HepG2 (cell line): Measurements from ENCODE around the gene ID3. TPM values are rescaled to one million over a fixed set of nuclear protein-coding genes. Genes with fewer than 3 reads are reported as not detected.

Experiments
- ATAC-seq: fragments of 200-7000 bp; cut with Tn5 transposase; 3 replicates; pipeline ENCODE4 v1.9.1; 2020; ENCODE audit warnings: mild to moderate bottlenecking, moderate library complexity
- Bru-seq: library from RNA; stranded (reverse); fragments of 400-500 nt; gene quantifications from one replicate; lab custom pipeline; 2021; lab: Mats Ljungman, UMichigan
- BruChase-seq, 2 experiments: library from RNA; stranded (reverse); fragments of 400-500 nt; gene quantifications; one replicate each; lab custom pipeline; 2021; lab: Mats Ljungman, UMichigan
- BruUV-seq: library from RNA; stranded (reverse); fragments of 400-500 nt; replicated peaks from 2 replicates; lab custom pipeline; 2021; lab: Mats Ljungman, UMichigan
- CTCF ChIA-PET: fragments of 300-600 bp; formaldehyde crosslinking; extraction: SDS; loops from one replicate; lab custom pipeline; 2021; ENCODE audit warnings: low total read pairs, inconsistent platforms, low intra/inter-chr PET ratio; lab: Yijun Ruan, JAX
- POLR2A ChIA-PET: fragments of 350-600 bp; sonication (Branson Sonifier 250); formaldehyde crosslinking; loops from one replicate; lab custom pipeline; 2020; ENCODE audit warnings: antibody characterized with exemption, inconsistent platforms; lab: Yijun Ruan, JAX
- DNase-seq: peaks from one replicate; pipeline ENCODE4 v3.0.0-alpha.2; 2015; ENCODE audit warnings: low spot score
- FAIRE-seq: peaks from 3 replicates; lab custom pipeline; 2011; peaks lifted over from hg19 to GRCh38; lab: Jason Lieb, UNC
- H2AFZ ChIP-seq: one replicate; pipeline ENCODE4 v1.6.1; 2011; ENCODE audit warnings: low read length, inconsistent platforms
- H3K27ac ChIP-seq: fragments of 300-600 bp; 3 replicates; pipeline ENCODE4 v1.8.0; 2011; ENCODE audit warnings: mixed run types, mild to moderate bottlenecking, mixed read lengths, low read length, inconsistent platforms; ENCODE audit not compliant: insufficient read depth; ENCODE audit errors: extremely low read length
- H3K27me3 ChIP-seq, 2 experiments: fragments of 200-600 bp in 1 of 2; 2 replicates in 1 of 2; 3 replicates in 1 of 2; pipeline versions ENCODE4 v1.6.0 to v1.8.0; 2011; ENCODE audit warnings: low read length in 2 of 2, mild to moderate bottlenecking in 2 of 2, moderate library complexity in 2 of 2, inconsistent platforms in 1 of 2; ENCODE audit not compliant: insufficient read depth in 2 of 2, control insufficient read depth in 1 of 2
- H3K36me3 ChIP-seq, 2 experiments: fragments of 200-600 bp in 1 of 2; replicated peaks in 1 of 2; 2 replicates in 1 of 2; 3 replicates in 1 of 2; pipeline versions ENCODE4 v1.5.1 to v1.8.0; 2011; ENCODE audit warnings: low read length in 2 of 2, inconsistent platforms in 1 of 2; ENCODE audit not compliant: insufficient read depth in 2 of 2, control insufficient read depth in 1 of 2
- H3K4me1 ChIP-seq: 2 replicates; pipeline ENCODE4 v1.5.1; 2012; ENCODE audit warnings: low read length, inconsistent platforms; ENCODE audit not compliant: insufficient read depth
- H3K4me2 ChIP-seq: 2 replicates; pipeline ENCODE4 v1.6.0; 2011; ENCODE audit warnings: low read depth, low read length, inconsistent platforms
- H3K4me3 ChIP-seq, 3 experiments: fragments of 200-600 bp in 1 of 3; sonication (generic), shearing (Covaris generic) in 1 of 3; replicated peaks in 1 of 3; 2 replicates each; pipeline ENCODE4 v1.5.1; 2011 to 2016; ENCODE audit warnings: low read length in 3 of 3, inconsistent platforms in 2 of 3, low read depth in 2 of 3, mild to moderate bottlenecking in 2 of 3, control low read depth in 1 of 3, mixed read lengths in 1 of 3; ENCODE audit not compliant: insufficient read depth in 1 of 3
- H3K79me2 ChIP-seq: one replicate; pipeline ENCODE4 v1.6.1; 2011; ENCODE audit warnings: low read length, inconsistent platforms; ENCODE audit not compliant: insufficient read depth
- H3K9ac ChIP-seq: 2 replicates; pipeline ENCODE4 v1.6.0; 2011; ENCODE audit warnings: mild to moderate bottlenecking, low read depth, low read length, inconsistent platforms; ENCODE audit not compliant: insufficient read depth
- H3K9me3 ChIP-seq: 2 replicates; pipeline ENCODE4 v1.5.1; 2012; ENCODE audit warnings: mild to moderate bottlenecking, low read length
- H4K20me1 ChIP-seq: 2 replicates; pipeline ENCODE4 v1.6.0; 2011; ENCODE audit warnings: inconsistent platforms, mild to moderate bottlenecking, low read length, moderate library complexity; ENCODE audit not compliant: insufficient read depth
- MAFK ChIP-seq, 2 experiments: IDR thresholded peaks in 1 of 2; conservative IDR thresholded peaks in 1 of 2; 2 replicates each; pipeline ENCODE4 v1.6.1; 2011; ENCODE audit warnings: improper control_type of control experiment in 2 of 2, low read length in 2 of 2
- SMC3 ChIP-seq: IDR thresholded peaks from 2 replicates; pipeline ENCODE4 v1.6.1; 2011; ENCODE audit warnings: low read length, improper control_type of control experiment
- SRY ChIP-seq: sonication (generic); formaldehyde crosslinking; IDR thresholded peaks from 2 replicates; pipeline ENCODE4 v1.8.0; 2022; ENCODE audit warnings: mild to moderate bottlenecking, missing genetic modification reagents
- TBX3 ChIP-seq: fragments of 450-650 bp; IDR thresholded peaks from 2 replicates; pipeline ENCODE4 v1.6.1; 2017; ENCODE audit warnings: antibody characterized with exemption, mild to moderate bottlenecking, inconsistent platforms, borderline replicate concordance
- ZNF33B ChIP-seq: sonication (generic); formaldehyde crosslinking; IDR thresholded peaks from 2 replicates; pipeline ENCODE4 v1.5.1; 2020; ENCODE audit warnings: mild to moderate bottlenecking, missing genetic modification reagents
- WGBS: methylation state at CpG from one replicate; pipeline ENCODE4 v1.1.6; 2017; ENCODE audit warnings: low lambda C conversion rate; 5-methylcytosine and 5-hydroxymethylcytosine counted together
- in situ Hi-C: cut with HindIII; loops from 2 replicates; pipeline ENCODE4 v1.10.0; 2017; ENCODE audit warnings: low pct_unique_long_range_greater_than_20kb; ENCODE audit not compliant: extremely low pct_ligation_motif_present
- intact Hi-C: fragments of 100-400 bp; cut with micrococcal nuclease; formaldehyde crosslinking; loops from one replicate; pipeline ENCODE4 v1.10.0; 2022; ENCODE audit not compliant: unreplicated experiment
- long read RNA-seq, 2 experiments: library from RNA in 1 of 2; library from polyadenylated mRNA in 1 of 2; stranded (forward) in 1 of 2; unstranded in 1 of 2; transcript quantifications; one replicate each; pipeline ENCODE4 v2.0.0, GENCODE V29; 2019 to 2022
- polyA minus RNA-seq, 3 experiments: library from RNA; depleted of rRNA, polyadenylated mRNA; stranded (reverse); fragments of >200 nt; gene quantifications; 2 replicates each; pipeline ENCODE4 v1.2.3, GENCODE V29; 2011; ENCODE audit warnings: low replicate concordance in 1 of 3
- polyA plus RNA-seq, 8 experiments: library from polyadenylated mRNA; depleted of rRNA in 3 of 8; stranded (reverse) in 7 of 8; unstranded in 1 of 8; fragments of >200 nt; fragmentation: Illumina TruSeq in 4 of 8; extraction: Trizol in 4 of 8; gene quantifications; 2 replicates each; pipeline versions ENCODE4 v1.2.1 to v1.2.3, GENCODE V29; 2011 to 2016; ENCODE audit warnings: low read depth in 4 of 8, missing spikeins in 1 of 8, mixed read lengths in 1 of 8; ENCODE audit not compliant: insufficient read depth in 1 of 8
- total RNA-seq, 5 experiments: library from RNA; depleted of rRNA; stranded (reverse); fragments of >200 nt; fragmentation: Illumina TruSeq; extraction: Trizol; gene quantifications; 2 replicates each; pipeline ENCODE4 v1.2.3, GENCODE V29; 2016; ENCODE audit warnings: low read depth in 1 of 5
- TF ChIP-seq, protein P1 (sequence below): sonication (generic); formaldehyde crosslinking; IDR thresholded peaks from 2 replicates; pipeline ENCODE4 v1.4.0; 2020; ENCODE audit warnings: low read depth, mild to moderate bottlenecking, missing genetic modification reagents
- TF ChIP-seq, protein P2 (sequence below): sonication (generic); formaldehyde crosslinking; IDR thresholded peaks from 2 replicates; pipeline ENCODE4 v1.8.0; 2023; ENCODE audit warnings: mild to moderate bottlenecking, missing genetic modification reagents
- TF ChIP-seq, protein P3 (sequence below): sonication (generic); formaldehyde crosslinking; IDR thresholded peaks from 2 replicates; pipeline ENCODE4 v1.4.0; 2020; ENCODE audit warnings: mild to moderate bottlenecking, missing genetic modification reagents
- TF ChIP-seq, protein P4 (sequence below): sonication (generic); formaldehyde crosslinking; conservative IDR thresholded peaks from 2 replicates; pipeline ENCODE4 v1.5.0; 2020; ENCODE audit warnings: missing genetic modification reagents

ID3 gene, protein sequence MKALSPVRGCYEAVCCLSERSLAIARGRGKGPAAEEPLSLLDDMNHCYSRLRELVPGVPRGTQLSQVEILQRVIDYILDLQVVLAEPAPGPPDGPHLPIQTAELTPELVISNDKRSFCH
- total RNA-seq (2016; rRNA removed; fragmentation: Illumina TruSeq; extraction: Trizol) (67.8 and 115 TPM in 2 replicates), polyA plus RNA-seq (2011; rRNA removed) (34.9 and 64.8 TPM in 2 replicates), polyA minus RNA-seq (2011; rRNA and poly(A)+ RNA removed; ENCODE audit: low replicate concordance) (66.2 and 315 TPM in 2 replicates), Bru-seq, nascent RNA (percentile 95 among the genes with signal in this experiment), BruChase-seq, experiment 1, labeled RNA remaining after a 6-hour chase (percentile 61 among the genes with signal in this experiment), BruChase-seq, experiment 2, labeled RNA remaining after a 2-hour chase (percentile 95 among the genes with signal in this experiment)
- 119 and 126 TPM in 2 replicates for total RNA-seq (2016; cell fraction: cytosol; rRNA removed; fragmentation: Illumina TruSeq; extraction: Trizol; ENCODE audit: low read depth)
- 65.6 and 120 TPM in 2 replicates for total RNA-seq (2016; cell fraction: insoluble cytoplasmic fraction; rRNA removed; fragmentation: Illumina TruSeq; extraction: Trizol)
- 79.8 and 82.4 TPM in 2 replicates for total RNA-seq (2016; cell fraction: membrane; rRNA removed; fragmentation: Illumina TruSeq; extraction: Trizol)
- total RNA-seq (2016; cell fraction: nucleus; rRNA removed; fragmentation: Illumina TruSeq; extraction: Trizol): 82.3 and 85.6 TPM in 2 replicates
- polyA plus RNA-seq (2011; cell fraction: cytosol; rRNA removed): 40.3 and 106 TPM in 2 replicates
- 50.4 and 124 TPM in 2 replicates for polyA plus RNA-seq (2011; cell fraction: nucleus; rRNA removed)
- 19.1 and 19.4 TPM in 2 replicates for polyA plus RNA-seq (2012)
- polyA plus RNA-seq (2016; cell fraction: cytosol; fragmentation: Illumina TruSeq; extraction: Trizol; ENCODE audit: low read depth): 19.4 and 20.9 TPM in 2 replicates
- 67.3 and 67.6 TPM in 2 replicates for polyA plus RNA-seq (2016; cell fraction: insoluble cytoplasmic fraction; fragmentation: Illumina TruSeq; extraction: Trizol; ENCODE audit: low read depth)
- polyA plus RNA-seq (2016; cell fraction: membrane; fragmentation: Illumina TruSeq; extraction: Trizol; ENCODE audit: low read depth): 27.8 and 28.9 TPM in 2 replicates
- polyA plus RNA-seq (2016; cell fraction: nucleus; fragmentation: Illumina TruSeq; extraction: Trizol; ENCODE audit: insufficient read depth, low read depth): 106 and 110 TPM in 2 replicates
- 18.4 and 43.5 TPM in 2 replicates for polyA minus RNA-seq (2011; cell fraction: cytosol; rRNA and poly(A)+ RNA removed)
- polyA minus RNA-seq (2011; cell fraction: nucleus; rRNA and poly(A)+ RNA removed): 53.5 and 115 TPM in 2 replicates
- long read RNA-seq, experiment 1, transcript ID3-201 (3 exons, 1,251 nt): major isoform, 108 of 110 reads
- long read RNA-seq, experiment 1, partial matches to known transcripts: 0 of 110 reads
- long read RNA-seq, experiment 1, other reads (novel, unspliced or antisense): 2 of 110 reads
- long read RNA-seq, experiment 2, transcript ID3-201 (3 exons, 1,251 nt): major isoform, 76 of 91 reads
- long read RNA-seq, experiment 2, partial matches to known transcripts: 8 of 91 reads
- long read RNA-seq, experiment 2, other reads (novel, unspliced or antisense): 5 of 91 reads

DNA sequence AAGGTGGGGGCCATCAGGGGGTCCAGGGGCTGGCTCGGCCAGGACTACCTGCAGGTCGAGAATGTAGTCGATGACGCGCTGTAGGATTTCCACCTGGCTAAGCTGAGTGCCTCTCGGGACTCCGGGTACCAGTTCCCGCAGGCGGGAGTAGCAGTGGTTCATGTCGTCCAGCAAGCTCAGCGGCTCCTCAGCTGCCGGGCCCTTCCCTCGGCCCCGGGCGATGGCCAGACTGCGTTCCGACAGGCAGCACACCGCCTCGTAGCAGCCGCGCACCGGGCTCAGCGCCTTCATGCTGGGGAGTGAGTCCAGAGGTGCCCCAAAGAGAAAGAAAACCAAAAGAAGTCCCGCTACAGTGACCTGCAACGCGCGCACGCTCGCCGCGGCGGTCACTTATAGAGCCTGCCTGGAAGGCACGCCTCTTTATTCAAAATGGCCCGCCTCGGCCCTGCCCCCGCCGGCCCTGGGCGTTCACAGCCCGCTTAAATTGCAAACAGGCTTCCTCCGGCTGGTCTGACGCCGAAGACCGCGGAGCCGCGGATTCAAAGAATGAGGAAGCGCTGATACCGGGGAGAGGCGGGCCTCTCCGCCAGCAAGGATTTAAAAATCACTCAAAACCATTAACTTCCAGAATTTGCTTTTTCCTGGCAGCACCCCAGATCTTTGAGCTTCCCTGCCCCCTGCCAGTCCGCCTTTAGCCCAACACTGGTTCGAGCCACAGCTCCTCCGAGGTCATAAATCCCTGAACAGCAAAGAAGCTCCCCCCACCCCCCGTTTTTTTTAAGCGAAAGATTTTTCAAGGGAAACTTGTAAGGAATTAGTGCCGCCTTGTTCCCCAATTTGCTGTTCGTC lies at the start of gene ID3:
Gene ID3 (minus strand): TSS at position 366 of the 849 bp plus-strand sequence. CDS start 75 bp downstream, at position 291.
- Histone ChIP-seq H4K20me1 (peaks cover 9% of the 10 kb centered on the region; the same call in 1 of the 2 replicates), H3K9me3 (no peaks in the 10 kb centered on the region), H3K4me1 (peaks cover 77% of the 10 kb centered on the region), H3K36me3 (no peaks in the 10 kb centered on the region), H3K9ac (peak within 1 kb of the TSS; percentile 97), H3K79me2 (peaks cover 25% of the 10 kb centered on the region), H3K4me2 (peak within 1 kb of the TSS; percentile 95), H2AFZ (no peak within 1 kb of the TSS), H3K4me3 (peak within 1 kb of the TSS; percentile 73 to 98 (median 83)), H3K27me3 (no peaks in the 10 kb centered on the region; a peak in 1 of 5 replicates), H3K27ac (peak within 1 kb of the TSS; percentile 98)
- ChIA-PET CTCF (no interaction called here), POLR2A (interaction anchor here (0.6 to 6.0 kb wide), 14 partner anchors 10 to 132 kb away, joined by 3 to 54 read pairs (median 4); partner anchors contain the start of gene RPL11)
- DNase-seq (peak; percentile 93), ATAC-seq (peak; percentile 55), FAIRE-seq (peak; percentile 21)
- TSS peak; percentile 90 for BruUV-seq
- intact Hi-C loops: loop anchor here (5.0 to 10.0 kb wide), 2 partner anchors 33 to 185 kb away; partner anchors contain the start of gene ELOA
- in situ Hi-C loops: no loop called here
- WGBS: 2% methylated on average over 18 of the region's 57 CpGs
- TF ChIP-seq ZNF33B (no peak), MAFK (conservative IDR thresholded peaks at IDR 0.05 in 1 of 2, IDR thresholded peaks at IDR 0.05 in 1 of 2; ENCODE audit: low read length in 2 of 2) (no peak), SRY (CRISPR knock-in tag) (peak; percentile 47; the same call in 1 of the 2 replicates), TBX3 (no peak), SMC3 (no peak)
- TF ChIP-seq, protein P1, sequence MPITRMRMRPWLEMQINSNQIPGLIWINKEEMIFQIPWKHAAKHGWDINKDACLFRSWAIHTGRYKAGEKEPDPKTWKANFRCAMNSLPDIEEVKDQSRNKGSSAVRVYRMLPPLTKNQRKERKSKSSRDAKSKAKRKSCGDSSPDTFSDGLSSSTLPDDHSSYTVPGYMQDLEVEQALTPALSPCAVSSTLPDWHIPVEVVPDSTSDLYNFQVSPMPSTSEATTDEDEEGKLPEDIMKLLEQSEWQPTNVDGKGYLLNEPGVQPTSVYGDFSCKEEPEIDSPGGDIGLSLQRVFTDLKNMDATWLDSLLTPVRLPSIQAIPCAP (CRISPR knock-in tag): no peak
- TF ChIP-seq, protein P2, sequence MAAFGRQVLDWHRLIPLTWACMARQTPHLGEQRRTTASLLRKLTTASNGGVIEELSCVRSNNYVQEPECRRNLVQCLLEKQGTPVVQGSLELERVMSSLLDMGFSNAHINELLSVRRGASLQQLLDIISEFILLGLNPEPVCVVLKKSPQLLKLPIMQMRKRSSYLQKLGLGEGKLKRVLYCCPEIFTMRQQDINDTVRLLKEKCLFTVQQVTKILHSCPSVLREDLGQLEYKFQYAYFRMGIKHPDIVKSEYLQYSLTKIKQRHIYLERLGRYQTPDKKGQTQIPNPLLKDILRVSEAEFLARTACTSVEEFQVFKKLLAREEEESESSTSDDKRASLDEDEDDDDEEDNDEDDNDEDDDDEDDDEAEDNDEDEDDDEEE: no peak
- TF ChIP-seq, protein P3, sequence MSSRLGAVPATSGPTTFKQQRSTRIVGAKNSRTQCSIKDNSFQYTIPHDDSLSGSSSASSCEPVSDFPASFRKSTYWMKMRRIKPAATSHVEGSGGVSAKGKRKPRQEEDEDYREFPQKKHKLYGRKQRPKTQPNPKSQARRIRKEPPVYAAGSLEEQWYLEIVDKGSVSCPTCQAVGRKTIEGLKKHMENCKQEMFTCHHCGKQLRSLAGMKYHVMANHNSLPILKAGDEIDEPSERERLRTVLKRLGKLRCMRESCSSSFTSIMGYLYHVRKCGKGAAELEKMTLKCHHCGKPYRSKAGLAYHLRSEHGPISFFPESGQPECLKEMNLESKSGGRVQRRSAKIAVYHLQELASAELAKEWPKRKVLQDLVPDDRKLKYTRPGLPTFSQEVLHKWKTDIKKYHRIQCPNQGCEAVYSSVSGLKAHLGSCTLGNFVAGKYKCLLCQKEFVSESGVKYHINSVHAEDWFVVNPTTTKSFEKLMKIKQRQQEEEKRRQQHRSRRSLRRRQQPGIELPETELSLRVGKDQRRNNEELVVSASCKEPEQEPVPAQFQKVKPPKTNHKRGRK: no peak
- TF ChIP-seq, protein P4, sequence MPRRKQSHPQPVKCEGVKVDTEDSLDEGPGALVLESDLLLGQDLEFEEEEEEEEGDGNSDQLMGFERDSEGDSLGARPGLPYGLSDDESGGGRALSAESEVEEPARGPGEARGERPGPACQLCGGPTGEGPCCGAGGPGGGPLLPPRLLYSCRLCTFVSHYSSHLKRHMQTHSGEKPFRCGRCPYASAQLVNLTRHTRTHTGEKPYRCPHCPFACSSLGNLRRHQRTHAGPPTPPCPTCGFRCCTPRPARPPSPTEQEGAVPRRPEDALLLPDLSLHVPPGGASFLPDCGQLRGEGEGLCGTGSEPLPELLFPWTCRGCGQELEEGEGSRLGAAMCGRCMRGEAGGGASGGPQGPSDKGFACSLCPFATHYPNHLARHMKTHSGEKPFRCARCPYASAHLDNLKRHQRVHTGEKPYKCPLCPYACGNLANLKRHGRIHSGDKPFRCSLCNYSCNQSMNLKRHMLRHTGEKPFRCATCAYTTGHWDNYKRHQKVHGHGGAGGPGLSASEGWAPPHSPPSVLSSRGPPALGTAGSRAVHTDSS (CRISPR knock-in tag): no peak
